IMR-90 (cell line): ENCODE results near the gene ITFG2.

Experiments
- CHD1 ChIP-seq: IDR thresholded peaks from 2 replicates; pipeline ENCODE4 v1.6.1; 2012; ENCODE audit warnings: low read depth, low read length, improper control_type of control experiment
- CTCF ChIP-seq: conservative IDR thresholded peaks from 2 replicates; pipeline ENCODE4 v1.5.1; 2012; ENCODE audit warnings: mild to moderate bottlenecking, low read depth, low read length, improper control_type of control experiment
- FOS ChIP-seq: fragments of 150-350 bp; IDR thresholded peaks from 2 replicates; pipeline ENCODE4 v1.6.1; 2016; ENCODE audit warnings: low read depth, low read length
- MAFK ChIP-seq: IDR thresholded peaks from 2 replicates; pipeline ENCODE4 v1.6.1; 2012; ENCODE audit warnings: low read depth, low read length, improper control_type of control experiment
- MAZ ChIP-seq: IDR thresholded peaks from 2 replicates; pipeline ENCODE4 v1.6.1; 2012; ENCODE audit warnings: low read depth, mild to moderate bottlenecking, low read length, improper control_type of control experiment, moderate library complexity, borderline replicate concordance
- MXI1 ChIP-seq: IDR thresholded peaks from 2 replicates; pipeline ENCODE4 v1.6.1; 2012; ENCODE audit warnings: low read depth, mild to moderate bottlenecking, low read length, moderate library complexity, borderline replicate concordance
- POLR2A ChIP-seq: IDR thresholded peaks from 2 replicates; pipeline ENCODE4 v1.6.1; 2012; ENCODE audit warnings: mild to moderate bottlenecking, low read depth, low read length
- RFX5 ChIP-seq: IDR thresholded peaks from 2 replicates; pipeline ENCODE4 v1.8.0; 2012; ENCODE audit warnings: low read depth, mild to moderate bottlenecking, low read length, moderate library complexity
- TF ChIP-seq, protein P1 (sequence below): fragments of 150-350 bp; IDR thresholded peaks from 2 replicates; pipeline ENCODE4 v1.6.1; 2017; ENCODE audit warnings: mild to moderate bottlenecking, antibody characterized with exemption, low read length, low read depth

GRCh38 chr12:2834581-2835491, 22.4 kb downstream of the ITFG2 start, which contains the start of gene NRIP2:
- TF ChIP-seq, protein P1, sequence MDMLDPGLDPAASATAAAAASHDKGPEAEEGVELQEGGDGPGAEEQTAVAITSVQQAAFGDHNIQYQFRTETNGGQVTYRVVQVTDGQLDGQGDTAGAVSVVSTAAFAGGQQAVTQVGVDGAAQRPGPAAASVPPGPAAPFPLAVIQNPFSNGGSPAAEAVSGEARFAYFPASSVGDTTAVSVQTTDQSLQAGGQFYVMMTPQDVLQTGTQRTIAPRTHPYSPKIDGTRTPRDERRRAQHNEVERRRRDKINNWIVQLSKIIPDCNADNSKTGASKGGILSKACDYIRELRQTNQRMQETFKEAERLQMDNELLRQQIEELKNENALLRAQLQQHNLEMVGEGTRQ, result no peak
- no peak for TF ChIP-seq POLR2A
- no peak for TF ChIP-seq RFX5
- 0 out of 2 replicates have a peak, but pooled peaks have one; percentile 33 for TF ChIP-seq CTCF
- no peak for TF ChIP-seq MAZ
- no peak for TF ChIP-seq FOS
- no peak for TF ChIP-seq MAFK
- no peak for TF ChIP-seq CHD1
- TF ChIP-seq MXI1, result no peak
